Heart left ventricle (tissue), 13 donors: ENCODE measurements around the gene ARRB1.

Experiments
- CTCF ChIP-seq, 12 donors: fragments of 200-600 bp; sonication (generic) in 4 of 12; IDR thresholded peaks; one replicate each; pipeline versions ENCODE4 v1.5.0 to v1.8.0; 2018 to 2022; ENCODE audit warnings: antibody characterized with exemption in 12 of 12, mild to moderate bottlenecking in 5 of 12
- POLR2A ChIP-seq, 2 donors: fragments of 450-650 bp; IDR thresholded peaks; one replicate each; pipeline ENCODE4 v1.6.1; 2017; ENCODE audit warnings: antibody characterized with exemption in 2 of 2, mild to moderate bottlenecking in 2 of 2, moderate library complexity in 2 of 2
- donor health status: ischemic (EF 13 %, LVEDD 7.1; RV severe dilation, severe dysfunction).
- donor health status: DM: no; HTN: yes; CAD: no.
- donor health status: DM: no; HTN: no; CAD: no.
- donor health status: ischemic (EF 25% LVEDD 6.9; RV normal size, moderate dysfunction).
- donor health status: ischemic (EF 25% LVEDD 5.7; RV mildly dilated, moderate dysfunction).
- donor health status: ischemic (EF 35%, LVEDD 5.7; RV mildly dilated, moderate dysfunction).
- donor health status: nonischemic (EF 11% LVEDD 7.7; RV severe dilation, severe dysfunction).
- donor health status: DM: yes; HTN: yes; CAD: no.
- donor health status: PGD.
- donor health status: ischemic (EF 29% LVEDD 5.4; RV normal size, mild dysfunction).
- donor health status: nonischemic (EF 23%, LVEDD 6.1; RV moderate dilation, normal function).

DNA sequence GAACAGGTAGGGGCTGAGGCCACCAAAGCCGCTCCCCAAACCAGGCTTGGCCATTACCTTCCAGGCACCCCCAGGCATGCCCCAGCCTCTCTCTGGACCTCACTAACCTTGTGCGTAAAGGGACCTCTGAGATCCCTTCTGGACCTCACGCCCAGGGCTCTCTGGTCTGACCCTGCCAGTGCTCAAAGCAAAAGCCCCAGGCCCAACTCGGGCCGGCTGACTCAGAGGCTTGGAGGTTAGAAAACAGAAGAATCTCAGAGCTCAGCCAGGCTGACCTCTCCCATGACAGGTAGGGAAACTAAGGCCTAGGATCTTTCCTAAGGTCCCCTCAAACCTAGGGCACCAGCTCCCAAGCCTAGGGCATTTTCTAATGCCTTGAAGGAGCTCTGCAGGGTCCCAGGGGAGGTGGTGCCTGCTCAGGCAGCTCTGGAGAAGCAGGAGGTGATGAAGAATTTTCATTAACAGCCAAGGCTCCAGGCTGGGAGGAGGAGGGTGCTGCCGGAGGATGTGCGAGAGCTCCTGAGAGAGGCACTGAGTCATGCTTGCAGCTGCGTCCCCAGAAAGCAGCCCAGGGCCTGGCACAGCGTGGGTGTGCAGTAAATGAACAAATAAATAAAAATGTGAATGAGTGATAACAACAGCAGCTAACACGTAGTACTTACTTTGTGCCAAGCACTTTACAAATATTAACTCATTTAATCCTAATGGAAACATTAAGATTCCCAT lies 25.6 kb downstream of the ARRB1 start:
- TF ChIP-seq CTCF (IDR thresholded peaks at IDR 0.05) (no peak), POLR2A (IDR thresholded peaks at IDR 0.05) (no peak)
